K562 (cell line): ENCODE data around the gene CRIP1. TPM values are rescaled to one million over a fixed set of nuclear protein-coding genes. Genes with fewer than 3 reads are reported as not detected.

ENCODE experiments used
- ARID1B ChIP-seq: fragments of 450-650 bp; IDR thresholded peaks from 2 replicates; pipeline ENCODE4 v1.6.1; 2016; ENCODE audit warnings: antibody characterized with exemption, mild to moderate bottlenecking, inconsistent platforms
- BCOR ChIP-seq: fragments of 450-650 bp; IDR thresholded peaks from 2 replicates; pipeline ENCODE4 v1.6.1; 2016
- CHD2 ChIP-seq: IDR thresholded peaks from 2 replicates; pipeline ENCODE4 v1.6.1; 2011; ENCODE audit warnings: low read depth, low read length
- JUN ChIP-seq, 2 experiments: sonication (generic) in 1 of 2; formaldehyde crosslinking in 1 of 2; IDR thresholded peaks; 2 replicates each; pipeline versions ENCODE4 v1.6.1 to v1.8.0; 2012 to 2022; ENCODE audit warnings: borderline replicate concordance in 2 of 2, mild to moderate bottlenecking in 2 of 2, improper control_type of control experiment in 1 of 2, low read depth in 1 of 2, low read length in 1 of 2, missing genetic modification reagents in 1 of 2
- RBFOX2 ChIP-seq: fragments of 200-400 bp; formaldehyde crosslinking; IDR thresholded peaks from 2 replicates; pipeline ENCODE4 v1.6.1; 2017; ENCODE audit warnings: low read depth, mild to moderate bottlenecking, low read length, moderate library complexity
- TCF7 ChIP-seq: sonication (generic); IDR thresholded peaks from 2 replicates; pipeline ENCODE4 v1.6.1; 2016; ENCODE audit warnings: antibody characterized with exemption, borderline replicate concordance
- TCFL5 ChIP-seq: fragments of 250-450 bp; sonication (Bioruptor Pico); conservative IDR thresholded peaks from 2 replicates; pipeline ENCODE4 v1.6.1; 2021; ENCODE audit warnings: mild to moderate bottlenecking, moderate library complexity, matching md5 sums
- ZNF140 ChIP-seq: fragments of 250-450 bp; sonication (Bioruptor Pico); IDR thresholded peaks from 2 replicates; pipeline ENCODE4 v1.8.0; 2021; ENCODE audit warnings: moderate library complexity, mild to moderate bottlenecking, inconsistent platforms
- ZSCAN32 ChIP-seq: fragments of 450-650 bp; formaldehyde crosslinking; IDR thresholded peaks from 2 replicates; pipeline ENCODE4 v1.4.0; 2020; ENCODE audit warnings: mild to moderate bottlenecking, moderate library complexity
- polyA plus RNA-seq, 8 experiments: library from polyadenylated mRNA; depleted of rRNA in 4 of 8; stranded (reverse) in 5 of 8; unstranded in 3 of 8; fragments of >200 nt; fragmentation: Nextera tagmentation in 2 of 8; fragmentation: Illumina TruSeq in 1 of 8; extraction: Ambion mirVana in 2 of 8; extraction: Trizol in 1 of 8; gene quantifications; 2 replicates each; pipeline versions ENCODE4 v1.2.1 to v1.2.3, GENCODE V29; 2011 to 2014; ENCODE audit warnings: inconsistent platforms in 1 of 8, missing spikeins in 1 of 8
- total RNA-seq, 7 experiments: library from RNA; depleted of rRNA in 6 of 7; stranded (reverse); fragments of >200 nt in 6 of 7; fragmentation: Illumina TruSeq in 2 of 7; extraction: Trizol in 2 of 7; gene quantifications; 2 replicates each; pipeline versions ENCODE4 v1.2.1 to v1.2.3, GENCODE V29; 2011 to 2021; ENCODE audit warnings: low replicate concordance in 1 of 7
- TF ChIP-seq, protein P1 (sequence below): fragments of 450-650 bp; IDR thresholded peaks from 2 replicates; pipeline ENCODE4 v1.6.1; 2016; ENCODE audit warnings: mild to moderate bottlenecking, moderate library complexity

Gene CRIP1
- total and polyA plus RNA-seq, 9 of the 15 experiments (the other 6 are each of a cell fraction or from before 2014, with no cell fraction given) = 0.11 to 0.58 (median 0.14) TPM; not detected in 6

- TF ChIP-seq, protein P1, sequence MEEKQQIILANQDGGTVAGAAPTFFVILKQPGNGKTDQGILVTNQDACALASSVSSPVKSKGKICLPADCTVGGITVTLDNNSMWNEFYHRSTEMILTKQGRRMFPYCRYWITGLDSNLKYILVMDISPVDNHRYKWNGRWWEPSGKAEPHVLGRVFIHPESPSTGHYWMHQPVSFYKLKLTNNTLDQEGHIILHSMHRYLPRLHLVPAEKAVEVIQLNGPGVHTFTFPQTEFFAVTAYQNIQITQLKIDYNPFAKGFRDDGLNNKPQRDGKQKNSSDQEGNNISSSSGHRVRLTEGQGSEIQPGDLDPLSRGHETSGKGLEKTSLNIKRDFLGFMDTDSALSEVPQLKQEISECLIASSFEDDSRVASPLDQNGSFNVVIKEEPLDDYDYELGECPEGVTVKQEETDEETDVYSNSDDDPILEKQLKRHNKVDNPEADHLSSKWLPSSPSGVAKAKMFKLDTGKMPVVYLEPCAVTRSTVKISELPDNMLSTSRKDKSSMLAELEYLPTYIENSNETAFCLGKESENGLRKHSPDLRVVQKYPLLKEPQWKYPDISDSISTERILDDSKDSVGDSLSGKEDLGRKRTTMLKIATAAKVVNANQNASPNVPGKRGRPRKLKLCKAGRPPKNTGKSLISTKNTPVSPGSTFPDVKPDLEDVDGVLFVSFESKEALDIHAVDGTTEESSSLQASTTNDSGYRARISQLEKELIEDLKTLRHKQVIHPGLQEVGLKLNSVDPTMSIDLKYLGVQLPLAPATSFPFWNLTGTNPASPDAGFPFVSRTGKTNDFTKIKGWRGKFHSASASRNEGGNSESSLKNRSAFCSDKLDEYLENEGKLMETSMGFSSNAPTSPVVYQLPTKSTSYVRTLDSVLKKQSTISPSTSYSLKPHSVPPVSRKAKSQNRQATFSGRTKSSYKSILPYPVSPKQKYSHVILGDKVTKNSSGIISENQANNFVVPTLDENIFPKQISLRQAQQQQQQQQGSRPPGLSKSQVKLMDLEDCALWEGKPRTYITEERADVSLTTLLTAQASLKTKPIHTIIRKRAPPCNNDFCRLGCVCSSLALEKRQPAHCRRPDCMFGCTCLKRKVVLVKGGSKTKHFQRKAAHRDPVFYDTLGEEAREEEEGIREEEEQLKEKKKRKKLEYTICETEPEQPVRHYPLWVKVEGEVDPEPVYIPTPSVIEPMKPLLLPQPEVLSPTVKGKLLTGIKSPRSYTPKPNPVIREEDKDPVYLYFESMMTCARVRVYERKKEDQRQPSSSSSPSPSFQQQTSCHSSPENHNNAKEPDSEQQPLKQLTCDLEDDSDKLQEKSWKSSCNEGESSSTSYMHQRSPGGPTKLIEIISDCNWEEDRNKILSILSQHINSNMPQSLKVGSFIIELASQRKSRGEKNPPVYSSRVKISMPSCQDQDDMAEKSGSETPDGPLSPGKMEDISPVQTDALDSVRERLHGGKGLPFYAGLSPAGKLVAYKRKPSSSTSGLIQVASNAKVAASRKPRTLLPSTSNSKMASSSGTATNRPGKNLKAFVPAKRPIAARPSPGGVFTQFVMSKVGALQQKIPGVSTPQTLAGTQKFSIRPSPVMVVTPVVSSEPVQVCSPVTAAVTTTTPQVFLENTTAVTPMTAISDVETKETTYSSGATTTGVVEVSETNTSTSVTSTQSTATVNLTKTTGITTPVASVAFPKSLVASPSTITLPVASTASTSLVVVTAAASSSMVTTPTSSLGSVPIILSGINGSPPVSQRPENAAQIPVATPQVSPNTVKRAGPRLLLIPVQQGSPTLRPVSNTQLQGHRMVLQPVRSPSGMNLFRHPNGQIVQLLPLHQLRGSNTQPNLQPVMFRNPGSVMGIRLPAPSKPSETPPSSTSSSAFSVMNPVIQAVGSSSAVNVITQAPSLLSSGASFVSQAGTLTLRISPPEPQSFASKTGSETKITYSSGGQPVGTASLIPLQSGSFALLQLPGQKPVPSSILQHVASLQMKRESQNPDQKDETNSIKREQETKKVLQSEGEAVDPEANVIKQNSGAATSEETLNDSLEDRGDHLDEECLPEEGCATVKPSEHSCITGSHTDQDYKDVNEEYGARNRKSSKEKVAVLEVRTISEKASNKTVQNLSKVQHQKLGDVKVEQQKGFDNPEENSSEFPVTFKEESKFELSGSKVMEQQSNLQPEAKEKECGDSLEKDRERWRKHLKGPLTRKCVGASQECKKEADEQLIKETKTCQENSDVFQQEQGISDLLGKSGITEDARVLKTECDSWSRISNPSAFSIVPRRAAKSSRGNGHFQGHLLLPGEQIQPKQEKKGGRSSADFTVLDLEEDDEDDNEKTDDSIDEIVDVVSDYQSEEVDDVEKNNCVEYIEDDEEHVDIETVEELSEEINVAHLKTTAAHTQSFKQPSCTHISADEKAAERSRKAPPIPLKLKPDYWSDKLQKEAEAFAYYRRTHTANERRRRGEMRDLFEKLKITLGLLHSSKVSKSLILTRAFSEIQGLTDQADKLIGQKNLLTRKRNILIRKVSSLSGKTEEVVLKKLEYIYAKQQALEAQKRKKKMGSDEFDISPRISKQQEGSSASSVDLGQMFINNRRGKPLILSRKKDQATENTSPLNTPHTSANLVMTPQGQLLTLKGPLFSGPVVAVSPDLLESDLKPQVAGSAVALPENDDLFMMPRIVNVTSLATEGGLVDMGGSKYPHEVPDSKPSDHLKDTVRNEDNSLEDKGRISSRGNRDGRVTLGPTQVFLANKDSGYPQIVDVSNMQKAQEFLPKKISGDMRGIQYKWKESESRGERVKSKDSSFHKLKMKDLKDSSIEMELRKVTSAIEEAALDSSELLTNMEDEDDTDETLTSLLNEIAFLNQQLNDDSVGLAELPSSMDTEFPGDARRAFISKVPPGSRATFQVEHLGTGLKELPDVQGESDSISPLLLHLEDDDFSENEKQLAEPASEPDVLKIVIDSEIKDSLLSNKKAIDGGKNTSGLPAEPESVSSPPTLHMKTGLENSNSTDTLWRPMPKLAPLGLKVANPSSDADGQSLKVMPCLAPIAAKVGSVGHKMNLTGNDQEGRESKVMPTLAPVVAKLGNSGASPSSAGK = peak; percentile 69
- TF ChIP-seq ZSCAN32 (CRISPR knock-in tag) (no peak), ZNF140 (no peak), JUN (IDR thresholded peaks at IDR 0.05; ENCODE audit: borderline replicate concordance, low read depth, low read length) (no peak), JUN (CRISPR knock-in tag; IDR thresholded peaks at IDR 0.05; ENCODE audit: borderline replicate concordance) (no peak), TCF7 (no peak), ARID1B (peak; percentile 27), CHD2 (no peak), BCOR (peak; percentile 47), RBFOX2 (peak; percentile 63), TCFL5 (no peak)
Measured at GRCh38 chr14:105489542-105490266, 3.0 kb downstream of the CRIP1 start (continued).
